DMS53 treated with DMSO at 0.1 percent for 48 hours (cell line): ENCODE results near the gene BCL2L1.
"Not testable (repeated sequence)": the region's sequence is repeated elsewhere in the genome, so short reads cannot be mapped to it uniquely, and the experiment has no call there.

ENCODE experiments used
- DNase-seq: peaks from one replicate; lab custom pipeline; 2025; ENCODE audit not compliant: unreplicated experiment; lab: John Stamatoyannopoulos, UW

Gene BCL2L1

DNA sequence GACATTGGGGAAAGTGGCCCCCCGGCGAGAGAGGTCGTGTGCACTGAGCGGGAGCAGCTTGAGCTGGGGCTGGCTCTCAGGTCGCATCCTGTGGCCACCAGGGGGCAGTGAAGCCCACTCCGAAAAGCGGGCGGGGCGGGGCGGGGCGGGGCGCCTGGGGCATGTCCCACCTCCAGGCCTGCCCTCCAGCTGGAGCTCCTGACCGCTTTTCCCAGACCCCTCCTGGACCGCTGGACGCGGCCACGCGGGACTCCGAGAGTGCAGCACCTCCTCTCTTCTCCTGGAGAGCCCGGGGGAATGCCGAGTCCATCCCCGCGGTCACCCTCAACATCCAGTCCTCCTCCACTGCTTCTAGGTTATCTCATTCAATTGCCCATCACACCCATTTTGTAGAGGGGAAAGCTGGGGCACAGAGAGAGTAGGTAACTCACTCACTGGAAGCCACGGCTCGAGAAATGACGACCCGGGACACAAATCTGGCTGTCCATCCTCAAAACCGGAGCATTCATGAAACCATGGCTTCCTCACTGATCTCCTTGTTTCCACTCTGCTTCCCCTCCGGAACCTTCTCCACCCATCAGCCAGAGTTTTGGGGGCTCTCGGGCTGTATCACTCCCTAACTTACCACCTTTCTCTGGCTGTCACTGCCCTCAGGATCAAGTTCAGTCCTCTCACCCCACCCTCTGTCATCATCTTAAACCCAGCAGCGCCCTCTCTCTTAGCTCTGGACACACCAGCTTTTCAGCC lies 60.9 kb downstream of the BCL2L1 start:
- DNase-seq: peak; percentile 43

DNA sequence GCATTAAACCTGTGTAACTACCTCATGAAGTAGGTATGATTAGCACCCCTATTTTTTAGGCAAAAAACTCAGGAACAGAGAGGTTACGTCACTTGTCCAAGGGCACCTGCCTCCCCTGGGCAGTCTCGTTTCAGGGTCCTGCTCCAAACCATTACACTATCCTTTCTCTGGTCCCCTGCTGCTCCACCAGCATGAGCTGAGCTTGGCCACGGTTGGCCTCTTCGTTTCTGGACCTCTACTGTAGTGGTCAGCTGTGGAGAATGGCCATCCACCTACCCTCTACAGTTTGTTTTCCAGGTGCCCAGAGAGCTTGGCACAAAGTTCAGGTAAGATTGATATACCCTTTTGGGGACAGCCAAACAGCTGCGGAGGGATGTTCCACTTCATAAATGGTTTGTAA lies 68.1 kb downstream of the BCL2L1 start:
- no peak for DNase-seq

DNA sequence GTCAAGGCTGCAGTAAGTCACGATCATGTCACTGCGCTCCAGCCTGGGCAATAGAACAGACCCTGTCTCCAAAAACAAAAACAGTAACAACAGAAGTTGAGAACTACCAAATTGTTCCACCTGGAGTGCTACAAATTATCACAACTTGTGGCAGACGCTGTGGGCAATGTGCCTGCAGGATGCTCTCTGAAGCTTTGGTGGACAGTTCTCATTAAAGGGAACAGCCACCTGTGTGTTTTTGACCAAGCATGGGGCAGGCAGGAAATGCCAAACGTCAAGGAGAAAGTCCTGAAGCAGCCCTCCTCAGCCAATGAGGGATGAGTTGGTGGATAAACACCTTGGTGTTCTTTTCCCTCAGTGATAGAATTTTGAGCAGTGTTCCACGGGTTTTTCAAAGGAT lies 69.1 kb downstream of the BCL2L1 start:
- no peak for DNase-seq

DNA sequence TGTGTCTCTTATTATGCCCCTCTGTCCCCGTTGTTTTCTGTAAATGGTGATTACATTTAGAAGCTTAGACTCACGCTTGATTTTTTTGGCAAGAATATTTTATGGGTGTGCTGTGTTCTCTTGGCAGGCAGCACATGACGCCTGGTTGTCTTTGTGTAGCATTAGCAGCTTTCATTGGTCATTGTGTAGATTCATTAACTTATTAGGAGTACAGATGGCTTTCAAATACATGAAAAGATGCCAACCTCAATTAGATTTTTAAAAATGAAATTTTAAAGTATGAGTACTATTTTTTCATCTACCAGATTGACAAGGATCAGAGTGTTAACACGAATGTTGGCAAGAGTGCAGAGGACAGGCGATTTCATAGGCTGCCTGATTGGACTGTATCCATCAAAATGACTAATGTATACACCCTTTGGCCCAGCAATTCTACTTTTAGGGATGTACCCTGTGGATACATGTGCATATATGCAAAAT lies 69.7 kb downstream of the BCL2L1 start:
- no peak for DNase-seq

DNA sequence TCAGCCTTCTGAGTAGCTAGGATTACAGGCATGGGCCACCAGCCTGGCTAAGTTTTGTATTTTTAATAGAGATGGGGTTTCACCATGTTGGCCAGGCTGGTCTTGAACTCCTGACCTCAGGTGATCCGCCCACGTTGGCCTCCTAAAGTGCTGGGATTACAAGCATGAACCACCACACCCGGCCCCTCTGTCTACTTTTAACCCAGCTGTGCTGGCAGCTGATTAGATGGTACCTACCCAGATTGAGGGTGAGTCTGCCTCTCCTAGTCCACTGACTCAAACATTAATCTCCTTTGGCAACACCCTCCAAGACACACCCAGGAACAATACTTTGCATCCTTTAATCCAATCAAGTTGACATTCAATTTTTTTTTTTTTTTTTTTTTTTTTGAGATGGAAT lies 74.6 kb downstream of the BCL2L1 start:
- not testable (repeated sequence) for DNase-seq

DNA sequence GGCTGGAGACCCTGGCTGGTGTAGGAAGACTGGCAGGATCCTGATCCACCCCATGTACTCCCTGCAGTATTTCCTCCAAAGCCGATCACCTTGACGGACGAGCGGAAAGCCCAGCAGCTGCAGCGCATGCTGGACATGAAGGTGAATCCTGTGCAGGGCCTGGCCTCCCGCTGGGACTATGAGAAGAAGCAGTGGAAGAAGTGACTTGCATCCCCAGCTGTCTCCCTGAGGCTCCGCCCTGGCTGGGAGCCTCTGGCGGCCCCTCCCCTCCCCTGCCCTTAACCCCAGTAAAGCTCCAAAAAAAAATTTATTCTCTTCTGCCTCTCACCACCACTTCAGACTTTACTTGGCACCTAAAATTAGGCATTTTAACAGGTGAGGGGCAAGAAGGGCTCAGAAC lies 78.0 kb downstream of the BCL2L1 start:
- no peak for DNase-seq

DNA sequence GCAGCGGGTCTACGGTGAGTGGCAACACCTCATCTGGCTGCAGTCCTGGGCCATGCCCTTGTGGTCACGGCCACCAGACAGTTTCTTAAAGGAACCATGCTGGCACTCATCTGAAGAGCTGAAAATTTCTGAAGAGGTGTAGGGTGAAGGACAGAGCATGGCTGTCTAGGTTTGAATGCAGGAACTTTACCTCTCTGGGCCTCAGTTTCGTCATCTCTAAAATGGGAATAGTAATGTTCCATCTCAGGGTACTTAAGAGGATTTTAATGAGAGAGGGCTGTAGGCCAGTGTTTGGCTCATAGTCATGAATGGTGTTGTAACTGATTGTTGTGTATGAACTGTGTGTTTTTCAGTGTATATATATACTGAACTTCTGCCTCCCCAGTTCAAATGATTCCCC lies 79.1 kb downstream of the BCL2L1 start:
- no peak for DNase-seq

DNA sequence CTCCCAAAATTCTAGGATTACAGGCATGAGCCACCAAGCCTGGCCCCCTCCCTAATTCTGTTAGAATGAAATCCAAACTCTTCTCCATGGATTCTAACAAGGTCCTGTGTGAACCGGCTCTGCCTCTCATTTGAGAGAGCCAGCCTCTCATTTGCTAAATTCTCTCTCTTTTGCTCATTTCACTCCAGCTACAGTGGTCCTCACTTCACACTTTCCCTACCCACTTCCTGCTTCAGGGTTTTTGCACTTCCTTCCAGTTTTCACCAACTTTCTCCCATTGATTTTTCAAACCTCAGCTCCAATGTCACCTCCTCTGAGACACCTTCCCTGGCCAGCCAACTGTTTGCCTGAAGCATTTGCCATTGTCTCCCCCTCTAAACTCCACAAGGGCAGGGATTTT lies 79.8 kb downstream of the BCL2L1 start:
- DNase-seq: no peak

DNA sequence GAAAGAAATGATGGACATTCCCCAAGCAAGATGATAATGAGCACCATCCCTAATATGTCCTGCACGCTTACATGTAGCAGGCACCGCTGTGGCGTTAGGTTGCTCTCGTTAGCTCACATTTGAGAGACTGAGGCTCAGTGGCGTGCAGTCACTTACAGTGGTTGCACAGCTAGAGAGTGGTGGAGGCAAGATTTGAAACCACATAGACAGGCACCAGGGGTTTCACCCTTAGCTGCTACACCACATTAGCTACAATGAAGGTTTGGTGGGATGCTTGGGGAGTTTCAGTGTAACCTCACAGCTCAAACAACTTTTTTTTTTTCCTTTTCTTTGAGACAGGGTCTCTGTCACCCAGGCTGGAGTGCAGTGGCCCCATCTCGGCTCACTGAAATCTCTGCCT lies 81.3 kb downstream of the BCL2L1 start:
- DNase-seq: no peak

DNA sequence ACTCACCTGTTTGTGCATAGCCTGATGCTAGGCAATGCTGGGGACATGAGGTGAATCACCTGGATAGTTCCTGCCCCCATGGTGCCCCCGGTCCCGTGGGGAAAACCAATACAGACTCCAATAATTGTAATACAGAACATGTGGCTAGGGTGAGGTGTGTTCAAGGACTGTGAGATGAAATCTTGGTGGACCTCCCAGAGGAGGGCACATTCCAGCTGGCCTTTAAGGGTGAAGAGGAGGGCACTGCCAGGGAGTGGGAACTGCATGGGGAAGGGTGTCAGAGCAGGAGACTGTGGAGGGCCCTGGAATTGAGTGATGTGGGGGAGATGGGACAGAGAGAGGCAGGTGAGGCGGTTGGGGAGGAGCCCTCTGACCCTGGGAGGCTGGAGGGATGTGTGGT lies 82.4 kb downstream of the BCL2L1 start:
- no peak for DNase-seq

DNA sequence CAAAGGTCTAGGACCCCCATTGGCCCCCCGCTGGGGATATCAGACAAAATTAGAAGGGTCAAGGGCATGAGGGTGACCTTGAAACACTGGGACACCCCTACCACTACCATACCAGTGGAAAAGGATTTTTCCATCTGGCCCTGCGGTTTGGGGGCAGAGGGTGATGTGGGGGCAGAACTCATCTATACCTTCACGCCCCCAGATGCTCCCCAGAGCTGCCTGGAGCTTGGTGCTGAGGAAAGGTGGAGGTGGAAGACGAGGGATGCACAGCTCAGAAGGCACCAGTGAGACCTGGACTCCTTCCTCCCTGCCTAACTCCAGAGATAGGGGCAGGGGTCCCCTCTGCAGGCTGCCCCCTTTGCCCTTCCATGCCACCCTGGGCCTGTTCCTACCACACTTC lies 83.9 kb downstream of the BCL2L1 start:
- DNase-seq: no peak

DNA sequence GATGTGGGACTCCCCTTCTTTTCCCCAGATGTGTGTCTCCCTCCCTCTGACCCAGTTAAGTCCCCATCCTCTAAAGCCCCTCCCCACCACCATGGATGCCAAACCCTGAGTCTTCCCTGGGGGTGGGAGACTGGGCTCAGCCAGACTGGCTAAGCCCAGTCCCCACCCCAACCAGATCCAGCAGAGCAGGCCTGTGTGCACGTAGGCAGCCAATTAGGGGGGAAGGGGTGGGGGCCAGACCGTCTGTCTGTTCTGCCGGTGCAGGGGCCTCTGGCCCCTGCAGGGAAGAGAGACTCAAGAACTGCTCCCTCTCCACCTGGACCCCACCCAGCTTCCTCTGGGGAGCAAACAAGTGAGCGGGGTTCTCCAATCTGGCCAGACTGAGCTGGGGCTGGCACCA lies 84.4 kb downstream of the BCL2L1 start:
- DNase-seq: no peak

DNA sequence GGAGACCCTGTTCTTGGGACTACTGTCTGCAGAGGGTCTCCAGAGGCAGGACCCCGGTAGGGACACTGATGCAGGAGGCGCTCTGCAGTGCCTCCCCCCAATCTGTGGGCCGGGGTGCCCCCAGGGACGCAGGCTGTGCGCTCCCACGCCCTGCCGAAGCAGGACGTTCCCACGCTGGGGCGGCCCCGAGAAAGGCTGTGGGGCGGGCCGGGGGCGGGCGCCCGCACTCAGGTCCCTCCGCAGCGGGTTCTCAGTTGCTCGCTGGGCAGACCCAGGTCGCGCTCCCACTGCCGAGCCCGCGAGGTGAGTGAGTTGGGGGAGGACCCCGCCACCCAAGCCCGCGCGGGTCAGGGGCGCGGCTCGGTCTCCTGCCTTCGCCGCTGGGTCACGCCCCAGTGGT lies 85.0 kb downstream of the BCL2L1 start, which contains the start of gene COX4I2:
TSS of gene COX4I2 (plus strand) at position 253 of the 400 bp plus-strand sequence. CDS start 1,106 bp downstream, outside the sequence.
- no peak for DNase-seq

DNA sequence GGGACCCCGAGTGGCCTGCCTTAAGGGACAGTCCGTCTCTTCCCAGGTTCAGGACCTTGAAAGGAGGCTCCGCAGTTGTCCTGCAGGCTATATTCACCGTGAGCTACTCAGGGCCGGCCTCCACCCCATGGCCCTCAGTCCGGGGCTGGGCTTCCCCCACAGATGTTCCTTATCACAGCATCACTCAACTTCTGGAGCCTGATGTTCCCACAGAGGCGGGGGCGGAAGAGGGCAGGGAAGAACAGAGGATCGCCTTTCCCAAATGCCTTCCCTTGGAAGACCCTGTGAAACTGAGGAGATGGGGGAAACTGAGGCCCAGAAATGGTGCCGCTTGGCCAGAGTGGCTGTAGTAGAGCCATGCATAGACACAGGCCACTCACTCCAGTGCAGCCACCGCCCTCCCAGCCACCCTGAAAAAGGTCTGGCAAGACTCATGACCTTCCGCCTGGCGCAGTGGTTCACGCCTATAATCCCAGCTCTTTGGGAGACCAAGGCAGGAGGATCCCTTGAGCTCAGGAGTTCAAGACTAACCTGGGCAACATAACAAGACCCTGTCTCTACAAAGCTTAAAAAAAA lies 89.2 kb downstream of the BCL2L1 start:
- no peak for DNase-seq

DNA sequence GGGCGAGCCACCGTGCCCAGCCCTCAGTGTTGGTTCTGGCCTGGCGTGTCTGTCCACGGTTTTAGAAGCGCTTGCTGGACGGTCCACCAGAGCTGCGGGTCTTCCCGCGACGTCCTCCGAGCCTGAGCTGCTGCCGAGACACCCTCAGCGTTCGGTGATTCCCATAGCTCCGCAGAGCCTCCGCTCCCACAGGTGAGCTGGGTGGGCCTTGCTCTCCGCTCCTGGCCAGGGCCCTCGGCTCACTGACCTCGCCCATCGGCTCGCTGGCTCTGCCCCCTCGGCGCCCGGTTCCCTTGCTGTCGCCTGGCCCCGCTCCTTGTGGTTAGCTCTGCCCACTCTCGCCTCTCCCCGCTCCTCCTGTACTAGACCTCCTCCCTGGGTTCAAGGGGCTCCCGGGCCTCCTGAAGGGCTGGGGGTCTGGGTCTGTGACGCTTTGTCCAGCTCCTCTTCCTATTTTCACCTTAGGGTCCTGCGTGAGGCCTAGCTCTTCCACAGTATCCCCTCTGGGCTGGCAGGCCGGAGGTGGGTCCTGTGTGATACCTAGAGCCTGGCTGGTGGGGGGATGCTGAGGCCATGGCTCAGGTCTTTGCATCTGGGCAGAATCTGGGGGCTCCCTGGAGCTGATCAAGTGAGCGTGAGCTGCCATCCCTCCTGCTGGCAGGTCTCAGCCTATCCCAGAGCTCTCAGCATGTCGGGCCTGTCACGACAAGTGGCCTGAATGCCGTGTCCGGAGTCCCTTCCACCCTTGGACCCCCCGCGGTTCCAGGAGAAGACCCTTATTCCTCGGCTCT lies 89.9 kb downstream of the BCL2L1 start:
- DNase-seq: no peak

DNA sequence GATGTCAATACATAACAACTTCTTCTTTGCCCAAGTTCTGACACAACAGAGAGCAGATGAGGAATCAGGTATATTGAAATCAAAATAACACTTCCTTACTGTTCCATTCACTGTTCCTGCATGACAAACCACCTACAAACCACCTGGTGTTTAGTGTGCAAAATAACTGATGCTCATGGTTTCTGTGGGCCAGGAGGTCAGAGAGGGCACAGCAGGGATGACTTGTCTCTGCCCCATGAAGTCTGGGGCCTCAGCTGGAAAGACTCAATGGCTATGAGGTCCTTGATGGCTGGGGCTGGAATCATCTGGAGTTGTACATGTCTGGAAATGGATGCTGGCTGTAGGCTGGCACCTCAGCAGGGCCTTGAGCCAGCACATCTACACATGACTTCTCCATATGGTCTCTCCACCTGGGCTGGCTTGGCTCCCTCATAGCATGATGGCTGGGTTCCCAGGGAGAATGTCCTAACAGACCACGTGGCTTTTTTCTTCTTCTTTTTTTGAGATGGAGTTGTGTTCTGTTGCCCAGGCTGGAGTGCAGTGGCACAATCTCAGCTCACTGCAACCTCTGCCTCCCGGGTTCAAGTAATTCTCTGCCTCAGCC lies 92.4 kb downstream of the BCL2L1 start:
- no peak for DNase-seq

DNA sequence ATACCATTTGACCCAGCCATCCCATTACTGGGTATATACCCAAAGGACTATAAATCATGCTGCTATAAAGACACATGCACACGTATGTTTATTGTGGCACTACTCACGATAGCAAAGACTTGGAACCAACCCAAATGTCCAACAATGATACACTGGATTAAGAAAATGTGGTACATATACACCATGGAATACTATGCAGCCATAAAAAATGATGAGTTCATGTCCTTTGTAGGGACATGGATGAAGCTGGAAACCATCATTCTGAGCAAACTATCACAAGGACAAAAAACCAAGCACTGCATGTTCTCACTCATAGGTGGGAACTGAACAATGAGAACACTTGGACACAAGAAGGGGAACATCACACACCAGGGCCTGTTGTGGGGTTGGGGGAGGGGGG lies 94.6 kb downstream of the BCL2L1 start:
- not testable (repeated sequence) for DNase-seq

DNA sequence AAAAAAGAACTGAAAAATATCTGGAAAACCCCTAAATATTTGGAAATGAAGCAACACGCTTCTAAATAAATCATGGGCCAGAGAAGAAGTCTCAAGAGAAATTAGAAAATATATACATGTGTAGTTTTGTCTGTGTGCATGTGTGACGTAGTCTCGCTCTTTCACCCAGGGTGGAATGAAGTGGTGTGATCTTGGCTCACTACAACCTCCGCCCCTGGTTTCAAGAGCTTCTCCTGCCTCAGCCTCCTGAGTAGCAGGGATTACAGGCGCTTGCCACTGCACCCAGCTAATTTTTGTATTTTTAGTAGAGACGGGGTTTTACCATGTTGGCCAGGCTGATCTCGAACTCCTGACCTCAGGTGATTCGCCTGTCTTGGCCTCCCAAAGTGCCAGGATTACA lies 96.1 kb downstream of the BCL2L1 start:
- not testable (repeated sequence) for DNase-seq

DNA sequence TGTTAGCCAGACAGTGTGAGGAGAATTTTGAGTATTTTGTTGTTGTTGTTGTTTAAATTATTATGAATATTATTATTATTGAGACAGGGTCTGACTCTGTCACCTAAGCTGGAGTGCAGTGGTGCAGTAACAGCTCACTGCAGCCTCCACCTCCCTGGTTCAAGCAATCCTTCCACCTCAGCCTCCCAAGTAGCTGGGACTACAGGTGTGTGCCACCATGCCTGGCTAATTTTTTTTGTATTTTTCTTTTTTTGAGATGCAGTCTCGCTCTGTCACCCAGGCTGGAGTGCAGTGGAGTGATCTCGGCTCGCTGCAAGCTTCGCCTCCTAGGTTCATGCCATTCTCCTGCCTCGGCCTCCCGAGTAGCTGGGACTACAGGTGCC lies 99.6 kb downstream of the BCL2L1 start:
- DNase-seq: not testable (repeated sequence)

DNA sequence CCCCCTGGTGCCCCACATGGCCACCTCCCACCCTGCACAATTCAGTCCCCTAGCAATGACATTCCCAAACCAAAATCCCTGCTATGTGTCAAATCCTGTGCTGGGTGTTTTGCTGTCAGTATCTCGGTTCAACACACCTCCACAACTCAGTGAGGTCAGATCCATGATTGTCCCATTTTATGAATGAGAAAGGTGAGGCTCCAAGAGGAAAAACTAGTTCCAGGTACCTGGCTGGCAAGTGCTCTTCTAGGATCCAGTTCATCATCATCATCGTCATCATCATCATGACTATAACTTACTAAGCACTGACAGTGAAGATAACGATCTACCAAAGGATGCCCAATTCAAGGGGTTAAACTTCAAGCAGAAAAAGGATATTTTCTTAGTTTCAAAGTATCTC lies 102.4 kb downstream of the BCL2L1 start:
- DNase-seq: no peak

DNA sequence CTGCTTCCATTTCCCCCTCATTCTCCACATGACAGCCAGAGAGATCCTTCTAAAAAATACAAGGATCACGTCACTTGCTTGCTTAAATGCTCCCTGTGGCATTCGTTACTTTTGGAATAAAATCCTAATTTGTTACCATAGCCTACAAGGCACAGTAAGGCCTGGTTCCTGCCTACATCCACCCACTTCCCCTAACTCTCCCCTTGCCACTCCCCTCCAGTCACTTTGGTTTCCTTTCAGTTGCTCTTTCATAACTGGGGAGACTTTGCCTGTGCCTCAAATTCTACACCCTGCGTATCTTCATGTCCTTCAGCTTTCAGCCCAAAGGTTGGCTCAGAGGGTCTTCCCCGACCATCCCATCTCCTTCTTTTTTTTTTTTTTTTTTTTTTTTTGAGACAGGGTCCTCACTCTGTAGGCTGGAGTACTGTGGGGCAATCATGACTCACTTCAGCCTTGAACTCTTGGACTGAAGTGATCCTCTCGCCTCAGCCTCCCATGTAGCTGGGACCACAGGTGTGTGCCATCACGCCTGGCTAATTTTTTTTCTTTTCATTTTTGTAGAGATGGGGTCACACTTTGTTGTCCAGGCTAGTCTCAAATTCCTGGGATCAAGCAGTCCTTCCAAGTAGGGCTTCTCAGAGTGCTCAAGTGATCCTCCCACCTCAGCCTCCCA lies 105.1 kb downstream of the BCL2L1 start:
- DNase-seq: no peak
